Activated CD4-positive, alpha-beta T cell treated with anti-CD3 and anti-CD28 coated beads for 48 hours (primary cell): Measurements from ENCODE around the gene BANP.

Source experiments
- DNase-seq: peaks from one replicate; pipeline ENCODE4 v3.0.0-alpha.2; 2020

The BANP gene

GRCh38 chr16:88055356-88055755 is 104.1 kb downstream of the BANP start:
- no peak for DNase-seq

- DNase-seq = no peak
These were observed 105.0 kb downstream of the BANP start for GRCh38 chr16:88056212-88056611.

GRCh38 chr16:88057656-88058055 is 106.4 kb downstream of the BANP start:
- DNase-seq = no peak

- no peak for DNase-seq
These were observed 106.9 kb downstream of the BANP start for GRCh38 chr16:88058136-88058535.

GRCh38 chr16:88058817-88059216 is 107.6 kb downstream of the BANP start:
- no peak for DNase-seq

GRCh38 chr16:88059701-88060386 is 108.6 kb downstream of the BANP start:
- no peak for DNase-seq

- DNase-seq = no peak
These were observed 109.4 kb downstream of the BANP start for GRCh38 chr16:88060524-88061219.

- DNase-seq = no peak
These were observed 110.3 kb downstream of the BANP start for GRCh38 chr16:88061346-88062110.

- DNase-seq = no peak
These were observed 111.3 kb downstream of the BANP start for GRCh38 chr16:88062341-88063210.

GRCh38 chr16:88063211-88063773 is 112.1 kb downstream of the BANP start:
- no peak for DNase-seq

GRCh38 chr16:88064011-88064888 is 113.0 kb downstream of the BANP start:
- DNase-seq = no peak

- no peak for DNase-seq
These were observed 113.9 kb downstream of the BANP start for GRCh38 chr16:88064889-88065746.

GRCh38 chr16:88065747-88066142 is 114.5 kb downstream of the BANP start:
- DNase-seq = no peak

- DNase-seq = no peak
These were observed 115.0 kb downstream of the BANP start for GRCh38 chr16:88066234-88066633.

- no peak for DNase-seq
These were observed 115.7 kb downstream of the BANP start for GRCh38 chr16:88066680-88067529.

GRCh38 chr16:88067530-88068411 is 116.5 kb downstream of the BANP start:
- DNase-seq = no peak

GRCh38 chr16:88068476-88069396 is 117.5 kb downstream of the BANP start:
- no peak for DNase-seq
